Smooth muscle cell (in vitro differentiated cells): ENCODE measurements around the gene NACC2. TPM values are rescaled to one million over a fixed set of nuclear protein-coding genes. Genes with fewer than 3 reads are reported as not detected.

Experiments
- DNase-seq: peaks from one replicate; lab custom pipeline; 2025; ENCODE audit not compliant: unreplicated experiment; lab: John Stamatoyannopoulos, UW
- H2AFZ ChIP-seq: fragments of 200-600 bp; sonication (generic); 2 replicates; pipeline ENCODE4 v1.6.0; 2016; ENCODE audit warnings: antibody characterized with exemption, low read depth, mild to moderate bottlenecking
- H3F3A ChIP-seq: fragments of 200-600 bp; sonication (generic); 2 replicates; pipeline ENCODE4 v1.6.0; 2017; ENCODE audit warnings: antibody characterized with exemption, low read depth
- H3K27ac ChIP-seq: fragments of 200-600 bp; sonication (generic); 2 replicates; pipeline ENCODE4 v1.5.1; 2016; ENCODE audit warnings: low read depth, mild to moderate bottlenecking
- H3K27me3 ChIP-seq: fragments of 200-600 bp; sonication (generic); 2 replicates; pipeline ENCODE4 v1.6.1; 2016; ENCODE audit warnings: low read depth, mild to moderate bottlenecking
- H3K36me3 ChIP-seq: fragments of 200-600 bp; sonication (generic); 2 replicates; pipeline ENCODE4 v1.5.1; 2016; ENCODE audit warnings: low read depth
- H3K4me1 ChIP-seq: fragments of 200-600 bp; sonication (generic); 2 replicates; pipeline ENCODE4 v1.5.1; 2016; ENCODE audit warnings: low read depth
- H3K4me2 ChIP-seq: fragments of 200-600 bp; sonication (generic); 2 replicates; pipeline ENCODE4 v1.6.0; 2016; ENCODE audit warnings: mild to moderate bottlenecking
- H3K4me3 ChIP-seq: fragments of 200-600 bp; sonication (generic); 2 replicates; pipeline ENCODE4 v1.5.1; 2016; ENCODE audit warnings: mild to moderate bottlenecking
- H3K79me2 ChIP-seq: fragments of 200-600 bp; sonication (generic); 2 replicates; pipeline ENCODE4 v1.6.0; 2016; ENCODE audit warnings: low read depth, mild to moderate bottlenecking
- H3K9ac ChIP-seq: fragments of 200-600 bp; sonication (generic); 2 replicates; pipeline ENCODE4 v1.6.0; 2016; ENCODE audit warnings: low read depth
- H3K9me3 ChIP-seq: fragments of 200-600 bp; sonication (generic); replicated peaks from 2 replicates; pipeline ENCODE4 v1.5.1; 2016; ENCODE audit warnings: low read depth
- H4K20me1 ChIP-seq: fragments of 200-600 bp; sonication (generic); 2 replicates; pipeline ENCODE4 v1.6.0; 2016; ENCODE audit warnings: low read depth
- CTCF ChIP-seq: fragments of 200-600 bp; sonication (generic); IDR thresholded peaks from 2 replicates; pipeline ENCODE4 v1.5.1; 2017; ENCODE audit warnings: borderline replicate concordance, mild to moderate bottlenecking, antibody characterized with exemption; ENCODE audit not compliant: insufficient read depth, poor library complexity, severe bottlenecking
- WGBS: methylation state at CpG from one replicate; pipeline ENCODE4 v1.1.7; 2016; ENCODE audit warnings: low lambda C conversion rate; 5-methylcytosine and 5-hydroxymethylcytosine counted together
- polyA plus RNA-seq: library from polyadenylated mRNA; unstranded; fragments of >200 nt; fragmentation: Nextera tagmentation; extraction: Ambion mirVana; gene quantifications from 2 replicates; pipeline ENCODE4 v1.2.1, GENCODE V29; 2016
- total RNA-seq: library from RNA; depleted of rRNA; stranded (reverse); fragments of >200 nt; gene quantifications from 2 replicates; pipeline ENCODE4 v1.2.3, GENCODE V29; 2014

The NACC2 gene
- total and polyA plus RNA-seq, 2 experiments from 2014 or later = 6.7 to 8.8 TPM

- no peaks in the 10 kb centered on the region for H3K79me2 ChIP-seq
- DNase-seq = no peak
- H3K27me3 ChIP-seq = no peaks in the 10 kb centered on the region
- H3K27ac ChIP-seq = no peak overlapping the region
- H4K20me1 ChIP-seq = peaks cover 15% of the 10 kb centered on the region
- 95% methylated on average over 7 of the region's 7 CpGs for WGBS
- H3K9ac ChIP-seq = no peak overlapping the region
- H3K36me3 ChIP-seq = no peaks in the 10 kb centered on the region
- H3F3A ChIP-seq = no peaks in the 10 kb centered on the region
- no peaks in the 10 kb centered on the region for H3K9me3 ChIP-seq
- H2AFZ ChIP-seq = no peak overlapping the region
- no peak overlapping the region for H3K4me2 ChIP-seq
- TF ChIP-seq CTCF = no peak
- H3K4me3 ChIP-seq = no peak overlapping the region
- H3K4me1 ChIP-seq = peaks cover 48% of the 10 kb centered on the region
These were observed 88.9 kb downstream of the NACC2 start for GRCh38 chr9:136006169-136006568.

- Histone ChIP-seq H3K4me2 (no peak overlapping the region), H3K9me3 (no peaks in the 10 kb centered on the region), H3K4me1 (peaks cover 48% of the 10 kb centered on the region), H2AFZ (no peak overlapping the region), H3F3A (no peaks in the 10 kb centered on the region), H3K4me3 (no peak overlapping the region), H3K9ac (no peak overlapping the region), H3K27ac (no peak overlapping the region), H4K20me1 (peaks cover 15% of the 10 kb centered on the region), H3K27me3 (no peaks in the 10 kb centered on the region), H3K79me2 (no peaks in the 10 kb centered on the region), H3K36me3 (no peaks in the 10 kb centered on the region)
- DNase-seq = no peak
- no peak for TF ChIP-seq CTCF
- WGBS = 91% methylated on average over 10 of the region's 15 CpGs
These were observed 90.4 kb downstream of the NACC2 start for GRCh38 chr9:136004712-136005111.

- 80% methylated on average over 7 of the region's 9 CpGs for whole genome bisulfite sequencing
- Histone ChIP-seq H3K4me3 (no peak overlapping the region), H3K4me2 (no peak overlapping the region)
These were observed 90.9 kb downstream of the NACC2 start for GRCh38 chr9:136004219-136004618.

More at GRCh38 chr9:136004219-136004618, 90.9 kb downstream of the NACC2 start:
- H4K20me1 ChIP-seq = peaks cover 15% of the 10 kb centered on the region
- no peaks in the 10 kb centered on the region for H3F3A ChIP-seq
- no peaks in the 10 kb centered on the region for H3K36me3 ChIP-seq
- H3K9me3 ChIP-seq = no peaks in the 10 kb centered on the region
- H3K79me2 ChIP-seq = no peaks in the 10 kb centered on the region
- TF ChIP-seq CTCF = no peak
- H3K27me3 ChIP-seq = no peaks in the 10 kb centered on the region
- no peak overlapping the region for H2AFZ ChIP-seq
- peaks cover 48% of the 10 kb centered on the region for H3K4me1 ChIP-seq
- H3K9ac ChIP-seq = no peak overlapping the region
- H3K27ac ChIP-seq = no peak overlapping the region
- DNase-seq = no peak
